Measurements from ENCODE around the gene AIPL1. TPM values are rescaled to one million over a fixed set of nuclear protein-coding genes. Genes with fewer than 3 reads are reported as not detected.

The AIPL1 gene
- total and polyA plus RNA-seq, 2 donors (not counting 3 experiments of a cell fraction or from before 2014, with no cell fraction given): not detected

GRCh38 chr17:6387858-6388257 lies 47.1 kb downstream of the AIPL1 start:
- no peak overlapping the region for H3K4me2 ChIP-seq (ENCODE audit: insufficient read depth, low read length)
- H3K27ac ChIP-seq (ENCODE audit: insufficient read depth, low read depth, low read length): no peak overlapping the region
- BruUV-seq (replicated peaks): no TSS peak
- TF ChIP-seq POLR2AphosphoS5 (IDR thresholded peaks at IDR 0.05; ENCODE audit: insufficient read depth, low read depth, low read length): no peak
- TF ChIP-seq, protein P1, sequence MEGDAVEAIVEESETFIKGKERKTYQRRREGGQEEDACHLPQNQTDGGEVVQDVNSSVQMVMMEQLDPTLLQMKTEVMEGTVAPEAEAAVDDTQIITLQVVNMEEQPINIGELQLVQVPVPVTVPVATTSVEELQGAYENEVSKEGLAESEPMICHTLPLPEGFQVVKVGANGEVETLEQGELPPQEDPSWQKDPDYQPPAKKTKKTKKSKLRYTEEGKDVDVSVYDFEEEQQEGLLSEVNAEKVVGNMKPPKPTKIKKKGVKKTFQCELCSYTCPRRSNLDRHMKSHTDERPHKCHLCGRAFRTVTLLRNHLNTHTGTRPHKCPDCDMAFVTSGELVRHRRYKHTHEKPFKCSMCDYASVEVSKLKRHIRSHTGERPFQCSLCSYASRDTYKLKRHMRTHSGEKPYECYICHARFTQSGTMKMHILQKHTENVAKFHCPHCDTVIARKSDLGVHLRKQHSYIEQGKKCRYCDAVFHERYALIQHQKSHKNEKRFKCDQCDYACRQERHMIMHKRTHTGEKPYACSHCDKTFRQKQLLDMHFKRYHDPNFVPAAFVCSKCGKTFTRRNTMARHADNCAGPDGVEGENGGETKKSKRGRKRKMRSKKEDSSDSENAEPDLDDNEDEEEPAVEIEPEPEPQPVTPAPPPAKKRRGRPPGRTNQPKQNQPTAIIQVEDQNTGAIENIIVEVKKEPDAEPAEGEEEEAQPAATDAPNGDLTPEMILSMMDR (IDR thresholded peaks at IDR 0.05; ENCODE audit: extremely low read depth in 1 of 2, insufficient read depth in 1 of 2, low read depth in 1 of 2, low read length in 2 of 2): no peak
- no peak for TF ChIP-seq EZH2 (IDR thresholded peaks at IDR 0.05; ENCODE audit: borderline replicate concordance, low read depth, low read length, severe bottlenecking)
- TF ChIP-seq, protein P2, sequence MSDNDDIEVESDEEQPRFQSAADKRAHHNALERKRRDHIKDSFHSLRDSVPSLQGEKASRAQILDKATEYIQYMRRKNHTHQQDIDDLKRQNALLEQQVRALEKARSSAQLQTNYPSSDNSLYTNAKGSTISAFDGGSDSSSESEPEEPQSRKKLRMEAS (IDR thresholded peaks at IDR 0.05; ENCODE audit: insufficient read depth, insufficient read length): no peak
- no peak for TF ChIP-seq POLR2A (IDR thresholded peaks at IDR 0.05; ENCODE audit: low read depth, low read length)
- TF ChIP-seq FOS (IDR thresholded peaks at IDR 0.05; ENCODE audit: borderline replicate concordance, insufficient read depth, low read length): no peak
- TF ChIP-seq MYC (IDR thresholded peaks at IDR 0.05; ENCODE audit: low read depth, low read length): no peak
- TF ChIP-seq GATA2 (IDR thresholded peaks at IDR 0.05; ENCODE audit: insufficient read depth, insufficient read length, low read depth, low read length): no peak
- no peak for TF ChIP-seq JUN (IDR thresholded peaks at IDR 0.05; ENCODE audit: borderline replicate concordance, insufficient read depth, insufficient read length, low read depth)
- H3K27me3 ChIP-seq (ENCODE audit: control insufficient read depth in 2 of 2, insufficient read depth in 2 of 2, low read length in 2 of 2): peaks cover 0 to 2% of the 10 kb centered on the region in 2 experiments
- H2AFZ ChIP-seq (ENCODE audit: low read depth, low read length): no peak overlapping the region
- no peaks in the 10 kb centered on the region for H3K36me3 ChIP-seq (ENCODE audit: control insufficient read depth in 2 of 2, extremely low read depth in 1 of 2, insufficient read depth in 2 of 2, low read length in 2 of 2)
- no peak overlapping the region for H3K9ac ChIP-seq (replicated peaks; ENCODE audit: extremely low read depth, insufficient read depth, low read length)
- H3K4me3 ChIP-seq (replicated peaks in 1 of 3; ENCODE audit: insufficient read depth in 1 of 3, low read depth in 1 of 3, low read length in 3 of 3): no peak overlapping the region
- intact Hi-C loops (cut with micrococcal nuclease) (no loop called here), dilution Hi-C loops (cut with MboI; ENCODE audit: extremely low pct_ligation_motif_present, low sequenced_read_pairs) (no loop called here)
- POLR2A ChIA-PET: no interaction called here
- H3K79me2 ChIP-seq (ENCODE audit: control insufficient read depth, insufficient read depth, low read length): no peaks in the 10 kb centered on the region
- no peaks in the 10 kb centered on the region for H3K9me1 ChIP-seq (replicated peaks; ENCODE audit: control insufficient read depth, extremely low read depth, insufficient read depth, low read length)
- no peaks in the 10 kb centered on the region for H3K4me1 ChIP-seq (ENCODE audit: control insufficient read depth, extremely low read depth, insufficient read depth, low read length)
- CTCF ChIA-PET: no interaction called here
- no peaks in the 10 kb centered on the region for H3K9me3 ChIP-seq (replicated peaks; ENCODE audit: control insufficient read depth, insufficient read depth, low read length)
- no peak for DNase-seq (ENCODE audit: low read depth, low spot score)
- H4K20me1 ChIP-seq (replicated peaks; ENCODE audit: control insufficient read depth, extremely low read depth, insufficient read depth, low read length): no peaks in the 10 kb centered on the region
- no peak for FAIRE-seq

Measured in endothelial cell of umbilical vein (primary cell).